Caco-2 (cell line): ENCODE results near the gene LRP8. TPM values are rescaled to one million over a fixed set of nuclear protein-coding genes. Genes with fewer than 3 reads are reported as not detected.

Experiments used
- BruUV-seq: library from RNA; stranded (reverse); fragments of 400-500 nt; replicated peaks from 2 replicates; lab custom pipeline; 2021; lab: Mats Ljungman, UMichigan
- CTCF ChIA-PET: fragments of 300-600 bp; sonication (Branson Sonifier 250); formaldehyde crosslinking; loops from one replicate; lab custom pipeline; 2022; ENCODE audit warnings: antibody characterized with exemption; lab: Charles Lee
- POLR2A ChIA-PET: fragments of 300-600 bp; sonication (Branson Sonifier 250); formaldehyde crosslinking; loops from one replicate; lab custom pipeline; 2022; ENCODE audit warnings: antibody characterized with exemption; lab: Charles Lee
- DNase-seq, 2 experiments: peaks; one replicate each; pipeline versions ENCODE4 v3.0.0 to v3.0.0-alpha.2; 2020 to 2022
- H3K27me3 ChIP-seq: replicated peaks from 2 replicates; pipeline ENCODE4 v1.6.0; 2011; ENCODE audit warnings: low read length; ENCODE audit not compliant: control insufficient read depth, insufficient read depth
- H3K36me3 ChIP-seq: 2 replicates; pipeline ENCODE4 v1.5.1; 2011; ENCODE audit warnings: low read length; ENCODE audit not compliant: control insufficient read depth, insufficient read depth
- H3K4me1 ChIP-seq: fragments of 250-450 bp; sonication (Bioruptor Pico); 2 replicates; pipeline ENCODE4 v1.5.1; 2020; ENCODE audit warnings: mild to moderate bottlenecking
- H3K4me3 ChIP-seq: 2 replicates; pipeline ENCODE4 v1.5.1; 2011; ENCODE audit warnings: low read depth, mild to moderate bottlenecking, control low read depth, low read length
- H3K9me3 ChIP-seq: fragments of 250-450 bp; sonication (Bioruptor Pico); 2 replicates; pipeline ENCODE4 v1.5.1; 2020; ENCODE audit warnings: mild to moderate bottlenecking, moderate library complexity
- H3K27ac Mint-ChIP-seq: one replicate; pipeline ENCODE4 v1.8.0; 2022; ENCODE audit warnings: mixed read lengths; ENCODE audit not compliant: unreplicated experiment
- H3K27me3 Mint-ChIP-seq: one replicate; pipeline ENCODE4 v1.8.0; 2022; ENCODE audit warnings: mixed read lengths; ENCODE audit not compliant: insufficient read depth, unreplicated experiment
- H3K36me3 Mint-ChIP-seq: one replicate; pipeline ENCODE4 v1.8.0; 2022; ENCODE audit warnings: mild to moderate bottlenecking, mixed read lengths; ENCODE audit not compliant: insufficient read depth, unreplicated experiment
- H3K4me1 Mint-ChIP-seq: one replicate; pipeline ENCODE4 v1.8.0; 2022; ENCODE audit warnings: low read depth, mixed read lengths; ENCODE audit not compliant: unreplicated experiment
- H3K4me3 Mint-ChIP-seq: one replicate; pipeline ENCODE4 v1.8.0; 2022; ENCODE audit warnings: mild to moderate bottlenecking, moderate library complexity, mixed read lengths; ENCODE audit not compliant: unreplicated experiment
- H3K9me3 Mint-ChIP-seq: one replicate; pipeline ENCODE4 v1.8.0; 2022; ENCODE audit warnings: mixed read lengths; ENCODE audit not compliant: unreplicated experiment
- intact Hi-C: fragments of 100-400 bp; cut with micrococcal nuclease; formaldehyde crosslinking; loops from one replicate; pipeline ENCODE4 v1.10.0; 2022; ENCODE audit not compliant: unreplicated experiment
- total RNA-seq: library from RNA; stranded (reverse); gene quantifications from 2 replicates; pipeline ENCODE4 v1.2.3, GENCODE V29; 2022
- TF ChIP-seq, protein P1 (sequence below), 2 experiments: fragments of 200-600 bp in 1 of 2; IDR thresholded peaks; 1 replicate in 1 of 2; 2 replicates in 1 of 2; pipeline versions ENCODE4 v1.5.1 to v1.8.0; 2011 to 2022; ENCODE audit warnings: antibody characterized with exemption in 1 of 2, control low read depth in 1 of 2, inconsistent platforms in 1 of 2, low read depth in 1 of 2, low read length in 1 of 2, mild to moderate bottlenecking in 1 of 2, moderate library complexity in 1 of 2; ENCODE audit not compliant: insufficient read depth in 1 of 2, severe bottlenecking in 1 of 2, unreplicated experiment in 1 of 2

The LRP8 gene
- total RNA-seq, 1 experiment from 2014 or later, result 11.8 TPM

DNA sequence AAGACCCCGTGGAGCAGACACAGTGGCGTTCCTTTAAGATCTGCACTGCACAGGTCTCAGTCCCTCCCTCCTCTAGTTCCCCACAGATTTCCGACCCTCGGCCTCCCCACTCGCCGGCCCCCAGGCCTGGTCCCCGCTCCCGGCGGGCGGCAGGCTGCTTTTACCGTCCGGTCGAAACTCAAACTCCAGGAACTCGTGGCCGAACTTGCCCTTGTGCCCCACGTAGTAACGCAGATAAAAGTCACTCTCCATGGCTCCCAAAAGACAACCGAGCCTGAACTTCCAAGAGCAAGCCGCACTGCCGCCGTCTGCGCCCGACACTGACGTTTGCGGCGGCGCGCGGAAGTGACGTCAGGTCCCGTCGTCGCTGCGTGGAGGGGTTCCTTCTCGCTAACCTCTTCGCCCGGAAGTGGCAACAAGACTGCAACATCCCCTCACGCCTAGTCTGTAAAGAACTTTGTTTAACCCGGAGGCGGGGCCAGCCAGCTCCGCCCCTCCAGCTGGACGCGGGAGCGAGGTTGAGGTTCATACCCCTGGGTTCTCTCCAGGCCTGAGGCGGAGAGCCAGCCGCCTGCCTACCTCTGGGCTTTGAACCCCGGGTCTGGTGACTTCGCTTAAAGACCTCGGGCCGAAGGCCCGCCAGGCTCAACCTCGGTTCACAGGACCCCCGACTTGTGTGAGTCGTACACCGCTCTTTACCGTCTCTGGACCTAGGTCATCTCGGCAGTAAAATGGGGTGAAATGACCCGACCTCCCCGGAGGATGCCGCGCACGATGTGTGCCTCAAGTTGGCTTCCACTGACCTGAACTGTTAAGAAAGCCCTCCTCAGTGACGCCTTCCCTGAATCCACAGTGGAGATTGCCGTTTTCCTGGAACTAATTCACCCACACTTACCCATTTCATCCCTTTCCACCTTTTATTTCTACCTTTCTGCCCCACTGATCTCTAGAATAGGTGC is 89.4 kb downstream of the LRP8 start, which contains the start of gene MAGOH:
TSS of gene MAGOH (minus strand) at position 322 of the 959 bp plus-strand sequence. CDS start at position 252, 70 bp downstream.
- Histone ChIP-seq H3K9me3 (no peaks in the 10 kb centered on the region), H3K4me3 (peak within 1 kb of the TSS; percentile 63), H3K27me3 (no peaks in the 10 kb centered on the region), H3K4me1 (0 out of 2 replicates have a peak, but pooled peaks cover 6% of the 10 kb centered on the region), H3K36me3 (no peaks in the 10 kb centered on the region)
- intact Hi-C loops, result loop anchor here (1.0 kb wide), 1 partner anchor 42 kb away; the partner anchor contains the start of gene CPT2
- peaks cover 5% of the 10 kb centered on the region for H3K27me3 Mint-ChIP-seq
- TSS peak; percentile 93 for BruUV-seq
- H3K27ac Mint-ChIP-seq, result peak within 1 kb of the TSS; percentile 99
- H3K4me3 Mint-ChIP-seq, result peak within 1 kb of the TSS; percentile 90
- peak; percentile 95 for DNase-seq
- ChIA-PET CTCF (interaction anchor here (0.6 kb wide), 1 partner anchor 153 kb away, joined by 7 read pairs; no protein-coding TSS in a partner anchor), POLR2A (interaction anchor here (0.5 to 0.6 kb wide), 2 partner anchors 14 to 19 kb away, joined by 3 read pairs; no protein-coding TSS in a partner anchor)
- peaks cover 16% of the 10 kb centered on the region for H3K4me1 Mint-ChIP-seq
- peaks cover 35% of the 10 kb centered on the region for H3K36me3 Mint-ChIP-seq
- TF ChIP-seq, protein P1, sequence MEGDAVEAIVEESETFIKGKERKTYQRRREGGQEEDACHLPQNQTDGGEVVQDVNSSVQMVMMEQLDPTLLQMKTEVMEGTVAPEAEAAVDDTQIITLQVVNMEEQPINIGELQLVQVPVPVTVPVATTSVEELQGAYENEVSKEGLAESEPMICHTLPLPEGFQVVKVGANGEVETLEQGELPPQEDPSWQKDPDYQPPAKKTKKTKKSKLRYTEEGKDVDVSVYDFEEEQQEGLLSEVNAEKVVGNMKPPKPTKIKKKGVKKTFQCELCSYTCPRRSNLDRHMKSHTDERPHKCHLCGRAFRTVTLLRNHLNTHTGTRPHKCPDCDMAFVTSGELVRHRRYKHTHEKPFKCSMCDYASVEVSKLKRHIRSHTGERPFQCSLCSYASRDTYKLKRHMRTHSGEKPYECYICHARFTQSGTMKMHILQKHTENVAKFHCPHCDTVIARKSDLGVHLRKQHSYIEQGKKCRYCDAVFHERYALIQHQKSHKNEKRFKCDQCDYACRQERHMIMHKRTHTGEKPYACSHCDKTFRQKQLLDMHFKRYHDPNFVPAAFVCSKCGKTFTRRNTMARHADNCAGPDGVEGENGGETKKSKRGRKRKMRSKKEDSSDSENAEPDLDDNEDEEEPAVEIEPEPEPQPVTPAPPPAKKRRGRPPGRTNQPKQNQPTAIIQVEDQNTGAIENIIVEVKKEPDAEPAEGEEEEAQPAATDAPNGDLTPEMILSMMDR (IDR thresholded peaks at IDR 0.05; ENCODE audit: insufficient read depth in 1 of 2, low read depth in 1 of 2, low read length in 1 of 2, severe bottlenecking in 1 of 2, unreplicated experiment in 1 of 2), result no peak
- no peaks in the 10 kb centered on the region for H3K9me3 Mint-ChIP-seq

DNA sequence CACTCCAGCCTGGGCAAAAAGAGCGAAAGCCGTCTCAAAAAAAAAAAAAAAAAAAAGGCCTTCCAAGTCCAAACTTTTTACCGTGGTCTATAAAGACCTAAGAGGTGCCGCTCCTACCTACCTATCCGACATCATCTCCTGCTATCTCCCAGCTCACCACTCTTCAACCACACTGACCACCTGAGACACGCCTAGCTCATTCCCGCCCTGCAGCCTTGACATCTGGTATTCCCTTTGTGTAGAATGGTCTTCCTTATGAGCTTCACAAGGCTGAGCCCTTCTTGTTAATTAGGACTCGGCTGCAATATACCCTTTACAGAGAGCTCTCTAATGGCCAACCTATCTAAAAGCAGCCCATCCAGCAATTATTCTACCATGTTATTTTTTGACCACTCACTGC is 90.2 kb downstream of the LRP8 start:
- Mint-ChIP-seq H3K27me3 (peaks cover 4% of the 10 kb centered on the region), H3K4me3 (peak overlapping the region; percentile 90), H3K27ac (peak overlapping the region; percentile 99), H3K4me1 (peaks cover 16% of the 10 kb centered on the region), H3K36me3 (peaks cover 40% of the 10 kb centered on the region), H3K9me3 (no peaks in the 10 kb centered on the region)
- TF ChIP-seq, protein P1 (IDR thresholded peaks at IDR 0.05; ENCODE audit: insufficient read depth in 1 of 2, low read depth in 1 of 2, low read length in 1 of 2, severe bottlenecking in 1 of 2, unreplicated experiment in 1 of 2), result no peak
- H3K4me1 ChIP-seq, result 0 out of 2 replicates have a peak, but pooled peaks cover 6% of the 10 kb centered on the region
- ChIA-PET CTCF (no interaction called here), POLR2A (no interaction called here)
- no TSS peak for BruUV-seq
- H3K4me3 ChIP-seq, result peak overlapping the region; percentile 63
- intact Hi-C loops, result loop anchor here (1.0 kb wide), 1 partner anchor 41 kb away; the partner anchor contains the start of gene CPT2
- H3K36me3 ChIP-seq, result no peaks in the 10 kb centered on the region
- no peaks in the 10 kb centered on the region for H3K9me3 ChIP-seq
- no peak for DNase-seq
- no peaks in the 10 kb centered on the region for H3K27me3 ChIP-seq

DNA sequence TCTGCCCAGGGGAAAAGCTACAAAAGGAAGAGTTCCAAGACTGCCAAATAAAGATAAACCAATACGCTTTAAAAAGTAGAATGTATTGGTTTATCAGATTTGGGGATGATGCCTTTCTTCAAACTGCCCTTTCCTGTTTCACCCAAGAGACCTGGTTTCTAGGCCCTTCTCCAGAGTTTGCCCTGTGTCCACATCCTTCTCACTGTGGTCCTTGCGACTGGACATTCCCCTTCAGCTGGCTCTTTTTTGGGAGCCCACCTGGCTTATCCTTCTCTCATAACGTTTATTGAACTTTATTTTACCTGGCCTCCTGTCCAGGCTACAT is 106.9 kb downstream of the LRP8 start:
- no peak for DNase-seq
- no peaks in the 10 kb centered on the region for H3K9me3 Mint-ChIP-seq
- no peaks in the 10 kb centered on the region for H3K4me1 ChIP-seq
- intact Hi-C loops, result no loop called here
- H3K27ac Mint-ChIP-seq, result peak overlapping the region; percentile 96
- TSS peak; percentile 95 for BruUV-seq
- H3K36me3 Mint-ChIP-seq, result peaks cover 22% of the 10 kb centered on the region
- H3K4me3 Mint-ChIP-seq, result peak overlapping the region; percentile 89
- no peaks in the 10 kb centered on the region for H3K27me3 ChIP-seq
- H3K36me3 ChIP-seq, result no peaks in the 10 kb centered on the region; the same call in 1 of the 2 replicates
- no peaks in the 10 kb centered on the region for H3K9me3 ChIP-seq
- H3K27me3 Mint-ChIP-seq, result no peaks in the 10 kb centered on the region
- peak overlapping the region; percentile 94 for H3K4me3 ChIP-seq
- TF ChIP-seq, protein P1 (IDR thresholded peaks at IDR 0.05; ENCODE audit: insufficient read depth in 1 of 2, low read depth in 1 of 2, low read length in 1 of 2, severe bottlenecking in 1 of 2, unreplicated experiment in 1 of 2), result no peak
- no peaks in the 10 kb centered on the region for H3K4me1 Mint-ChIP-seq
- POLR2A ChIA-PET, result no interaction called here
- CTCF ChIA-PET, result no interaction called here
